Liver (tissue), 3 donors: ENCODE results near the gene ADISSP.

ENCODE experiments used
- GABPA ChIP-seq, 2 donors: IDR thresholded peaks in 1 of 2; conservative IDR thresholded peaks in 1 of 2; 2 replicates each; pipeline ENCODE4 v1.6.1; 2016; ENCODE audit warnings: antibody characterized with exemption in 2 of 2, mild to moderate bottlenecking in 1 of 2, moderate library complexity in 1 of 2
- HNF4G ChIP-seq: IDR thresholded peaks from 2 replicates; pipeline ENCODE4 v1.6.1; 2016; ENCODE audit warnings: antibody characterized with exemption
- JUND ChIP-seq, 2 donors: IDR thresholded peaks; 2 replicates each; pipeline ENCODE4 v1.6.1; 2016; ENCODE audit warnings: antibody characterized with exemption in 2 of 2
- RAD21 ChIP-seq, 2 donors: IDR thresholded peaks; 2 replicates each; pipeline ENCODE4 v1.6.1; 2016; ENCODE audit warnings: antibody characterized with exemption in 2 of 2, mild to moderate bottlenecking in 2 of 2
- SP1 ChIP-seq: IDR thresholded peaks from 2 replicates; pipeline ENCODE4 v1.6.1; 2018; ENCODE audit warnings: antibody characterized with exemption, mild to moderate bottlenecking
- TF ChIP-seq, protein P1 (sequence below): IDR thresholded peaks from 2 replicates; pipeline ENCODE4 v1.6.1; 2016; ENCODE audit warnings: antibody characterized with exemption
- TF ChIP-seq, protein P2 (sequence below): fragments of 150-350 bp; IDR thresholded peaks from 2 replicates; pipeline ENCODE4 v1.5.1; 2017; ENCODE audit warnings: improper control_type of control experiment, low read depth, low read length; ENCODE audit not compliant: missing input control
- TF ChIP-seq, protein P3 (sequence below): IDR thresholded peaks from 2 replicates; pipeline ENCODE4 v1.6.1; 2016; ENCODE audit warnings: antibody characterized with exemption
- donor health status: healthy.
- donor health status: healthy.

DNA sequence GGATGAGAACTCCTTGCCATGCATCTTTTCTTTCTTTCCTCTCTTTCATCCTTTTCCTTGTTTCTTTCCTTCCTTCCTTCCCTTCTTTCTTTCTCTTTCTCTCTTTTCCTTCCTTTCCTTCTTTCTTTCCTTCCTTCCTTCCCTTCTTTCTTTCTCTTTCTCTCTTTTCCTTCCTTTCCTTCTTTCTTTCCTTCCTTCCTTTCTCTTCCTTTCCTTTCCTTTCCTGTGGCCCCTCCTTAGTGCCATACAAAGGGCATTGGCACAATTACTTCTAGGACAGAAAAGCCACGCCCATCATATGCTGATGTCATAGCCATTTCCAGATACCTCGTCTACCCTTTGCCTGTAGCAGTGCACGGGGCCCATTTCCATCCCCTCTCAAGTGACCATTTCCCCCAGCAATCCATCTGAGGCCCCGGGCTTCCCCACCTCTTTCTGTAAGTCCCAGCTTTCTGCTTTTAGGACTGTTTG lies 21.2 kb upstream of the ADISSP start:
- TF ChIP-seq GABPA (IDR thresholded peaks at IDR 0.05 in 1 of 2, conservative IDR thresholded peaks at IDR 0.05 in 1 of 2) = no peak
- TF ChIP-seq, protein P1, sequence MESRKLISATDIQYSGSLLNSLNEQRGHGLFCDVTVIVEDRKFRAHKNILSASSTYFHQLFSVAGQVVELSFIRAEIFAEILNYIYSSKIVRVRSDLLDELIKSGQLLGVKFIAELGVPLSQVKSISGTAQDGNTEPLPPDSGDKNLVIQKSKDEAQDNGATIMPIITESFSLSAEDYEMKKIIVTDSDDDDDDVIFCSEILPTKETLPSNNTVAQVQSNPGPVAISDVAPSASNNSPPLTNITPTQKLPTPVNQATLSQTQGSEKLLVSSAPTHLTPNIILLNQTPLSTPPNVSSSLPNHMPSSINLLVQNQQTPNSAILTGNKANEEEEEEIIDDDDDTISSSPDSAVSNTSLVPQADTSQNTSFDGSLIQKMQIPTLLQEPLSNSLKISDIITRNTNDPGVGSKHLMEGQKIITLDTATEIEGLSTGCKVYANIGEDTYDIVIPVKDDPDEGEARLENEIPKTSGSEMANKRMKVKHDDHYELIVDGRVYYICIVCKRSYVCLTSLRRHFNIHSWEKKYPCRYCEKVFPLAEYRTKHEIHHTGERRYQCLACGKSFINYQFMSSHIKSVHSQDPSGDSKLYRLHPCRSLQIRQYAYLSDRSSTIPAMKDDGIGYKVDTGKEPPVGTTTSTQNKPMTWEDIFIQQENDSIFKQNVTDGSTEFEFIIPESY = no peak
- TF ChIP-seq, protein P2, sequence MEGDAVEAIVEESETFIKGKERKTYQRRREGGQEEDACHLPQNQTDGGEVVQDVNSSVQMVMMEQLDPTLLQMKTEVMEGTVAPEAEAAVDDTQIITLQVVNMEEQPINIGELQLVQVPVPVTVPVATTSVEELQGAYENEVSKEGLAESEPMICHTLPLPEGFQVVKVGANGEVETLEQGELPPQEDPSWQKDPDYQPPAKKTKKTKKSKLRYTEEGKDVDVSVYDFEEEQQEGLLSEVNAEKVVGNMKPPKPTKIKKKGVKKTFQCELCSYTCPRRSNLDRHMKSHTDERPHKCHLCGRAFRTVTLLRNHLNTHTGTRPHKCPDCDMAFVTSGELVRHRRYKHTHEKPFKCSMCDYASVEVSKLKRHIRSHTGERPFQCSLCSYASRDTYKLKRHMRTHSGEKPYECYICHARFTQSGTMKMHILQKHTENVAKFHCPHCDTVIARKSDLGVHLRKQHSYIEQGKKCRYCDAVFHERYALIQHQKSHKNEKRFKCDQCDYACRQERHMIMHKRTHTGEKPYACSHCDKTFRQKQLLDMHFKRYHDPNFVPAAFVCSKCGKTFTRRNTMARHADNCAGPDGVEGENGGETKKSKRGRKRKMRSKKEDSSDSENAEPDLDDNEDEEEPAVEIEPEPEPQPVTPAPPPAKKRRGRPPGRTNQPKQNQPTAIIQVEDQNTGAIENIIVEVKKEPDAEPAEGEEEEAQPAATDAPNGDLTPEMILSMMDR = no peak
- no peak for TF ChIP-seq SP1
- TF ChIP-seq, protein P3, sequence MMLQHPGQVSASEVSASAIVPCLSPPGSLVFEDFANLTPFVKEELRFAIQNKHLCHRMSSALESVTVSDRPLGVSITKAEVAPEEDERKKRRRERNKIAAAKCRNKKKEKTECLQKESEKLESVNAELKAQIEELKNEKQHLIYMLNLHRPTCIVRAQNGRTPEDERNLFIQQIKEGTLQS = no peak
- TF ChIP-seq RAD21 (IDR thresholded peaks at IDR 0.05) = no peak
- no peak for TF ChIP-seq JUND (IDR thresholded peaks at IDR 0.05)
- no peak for TF ChIP-seq HNF4G
